Measurements from ENCODE around the gene DEPDC4. TPM values are rescaled to one million over a fixed set of nuclear protein-coding genes. Genes with fewer than 3 reads are reported as not detected.
"Not testable (repeated sequence)": the region's sequence is repeated elsewhere in the genome, so short reads cannot be mapped to it uniquely, and the experiment has no call there.

DEPDC4 gene
- total and polyA plus RNA-seq, 2 experiments from 2014 or later = 2.2 to 9.4 TPM

- Mint-ChIP-seq H3K9me3 (no peaks in the 10 kb centered on the region), H3K27me3 (ENCODE audit: insufficient read depth, low read depth, poor library complexity) (no peaks in the 10 kb centered on the region), H3K27ac (no peak overlapping the region), H3K4me3 (no peak overlapping the region), H3K4me1 (peaks cover 3% of the 10 kb centered on the region; the same call in 1 of the 3 replicates), H3K36me3 (ENCODE audit: low read depth) (peaks cover 6% of the 10 kb centered on the region; the same call in 2 of the 3 replicates)
- Histone ChIP-seq H3K79me2 (replicated peaks; ENCODE audit: insufficient read depth) (no peaks in the 10 kb centered on the region), H3K9me2 (ENCODE audit: insufficient read depth) (no peaks in the 10 kb centered on the region), H3K27ac (ENCODE audit: low read depth) (no peak overlapping the region), H3K4me3 (no peak overlapping the region), H3K4me2 (no peak overlapping the region), H3K4me1 (ENCODE audit: insufficient read depth) (no peaks in the 10 kb centered on the region), H3K27me3 (ENCODE audit: insufficient read depth) (no peaks in the 10 kb centered on the region), H4K20me1 (replicated peaks; ENCODE audit: insufficient read depth) (no peaks in the 10 kb centered on the region), H3K36me3 (ENCODE audit: insufficient read depth) (no peaks in the 10 kb centered on the region), H3F3A (replicated peaks; ENCODE audit: low read depth) (no peaks in the 10 kb centered on the region), H2AFZ (no peak overlapping the region)
- ATAC-seq = 0 out of 3 replicates have a peak, but pooled peaks have one; percentile 32
- peak; percentile 74 for DNase-seq (ENCODE audit: low spot score)
- TF ChIP-seq, protein P1, sequence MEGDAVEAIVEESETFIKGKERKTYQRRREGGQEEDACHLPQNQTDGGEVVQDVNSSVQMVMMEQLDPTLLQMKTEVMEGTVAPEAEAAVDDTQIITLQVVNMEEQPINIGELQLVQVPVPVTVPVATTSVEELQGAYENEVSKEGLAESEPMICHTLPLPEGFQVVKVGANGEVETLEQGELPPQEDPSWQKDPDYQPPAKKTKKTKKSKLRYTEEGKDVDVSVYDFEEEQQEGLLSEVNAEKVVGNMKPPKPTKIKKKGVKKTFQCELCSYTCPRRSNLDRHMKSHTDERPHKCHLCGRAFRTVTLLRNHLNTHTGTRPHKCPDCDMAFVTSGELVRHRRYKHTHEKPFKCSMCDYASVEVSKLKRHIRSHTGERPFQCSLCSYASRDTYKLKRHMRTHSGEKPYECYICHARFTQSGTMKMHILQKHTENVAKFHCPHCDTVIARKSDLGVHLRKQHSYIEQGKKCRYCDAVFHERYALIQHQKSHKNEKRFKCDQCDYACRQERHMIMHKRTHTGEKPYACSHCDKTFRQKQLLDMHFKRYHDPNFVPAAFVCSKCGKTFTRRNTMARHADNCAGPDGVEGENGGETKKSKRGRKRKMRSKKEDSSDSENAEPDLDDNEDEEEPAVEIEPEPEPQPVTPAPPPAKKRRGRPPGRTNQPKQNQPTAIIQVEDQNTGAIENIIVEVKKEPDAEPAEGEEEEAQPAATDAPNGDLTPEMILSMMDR (conservative IDR thresholded peaks at IDR 0.05; ENCODE audit: low read depth in 2 of 2) = peak; percentile 75 to 82
- TF ChIP-seq ZNF114 (CRISPR knock-in tag; IDR thresholded peaks at IDR 0.05) = no peak
Observed at GRCh38 chr12:100234591-100235304, 32.1 kb downstream of the DEPDC4 start.

GRCh38 chr12:100234166-100234565 lies 32.7 kb downstream of the DEPDC4 start:
- peaks cover 6% of the 10 kb centered on the region; the same call in 2 of the 3 replicates for H3K36me3 Mint-ChIP-seq (ENCODE audit: low read depth)
- H3K4me3 Mint-ChIP-seq = no peak overlapping the region
- H3K27me3 Mint-ChIP-seq (ENCODE audit: insufficient read depth, low read depth, poor library complexity) = no peaks in the 10 kb centered on the region
- Histone ChIP-seq H3K9me2 (ENCODE audit: insufficient read depth) (no peaks in the 10 kb centered on the region), H3K79me2 (replicated peaks; ENCODE audit: insufficient read depth) (no peaks in the 10 kb centered on the region), H3K36me3 (ENCODE audit: insufficient read depth) (no peaks in the 10 kb centered on the region), H4K20me1 (replicated peaks; ENCODE audit: insufficient read depth) (no peaks in the 10 kb centered on the region), H3K4me2 (no peak overlapping the region), H3K4me3 (no peak overlapping the region), H3K27ac (ENCODE audit: low read depth) (no peak overlapping the region; the same call in 1 of the 2 replicates), H2AFZ (no peak overlapping the region), H3K4me1 (ENCODE audit: insufficient read depth) (no peaks in the 10 kb centered on the region), H3K27me3 (ENCODE audit: insufficient read depth) (no peaks in the 10 kb centered on the region), H3F3A (replicated peaks; ENCODE audit: low read depth) (no peaks in the 10 kb centered on the region)
- DNase-seq (ENCODE audit: low spot score) (peak; percentile 17), ATAC-seq (no peak)
- no peak for TF ChIP-seq EZH2 (IDR thresholded peaks at IDR 0.05; ENCODE audit: low read depth, unreplicated experiment)
- no peak for TF ChIP-seq JUNB (IDR thresholded peaks at IDR 0.05; ENCODE audit: unreplicated experiment)
- TF ChIP-seq CREB1 (CRISPR knock-in tag; IDR thresholded peaks at IDR 0.05; ENCODE audit: low read depth) = no peak
- TF ChIP-seq ZNF114 (CRISPR knock-in tag; IDR thresholded peaks at IDR 0.05) = no peak
- peaks cover 3% of the 10 kb centered on the region; the same call in 1 of the 3 replicates for H3K4me1 Mint-ChIP-seq
- no peak overlapping the region for H3K27ac Mint-ChIP-seq
- no peaks in the 10 kb centered on the region for H3K9me3 Mint-ChIP-seq

DNA sequence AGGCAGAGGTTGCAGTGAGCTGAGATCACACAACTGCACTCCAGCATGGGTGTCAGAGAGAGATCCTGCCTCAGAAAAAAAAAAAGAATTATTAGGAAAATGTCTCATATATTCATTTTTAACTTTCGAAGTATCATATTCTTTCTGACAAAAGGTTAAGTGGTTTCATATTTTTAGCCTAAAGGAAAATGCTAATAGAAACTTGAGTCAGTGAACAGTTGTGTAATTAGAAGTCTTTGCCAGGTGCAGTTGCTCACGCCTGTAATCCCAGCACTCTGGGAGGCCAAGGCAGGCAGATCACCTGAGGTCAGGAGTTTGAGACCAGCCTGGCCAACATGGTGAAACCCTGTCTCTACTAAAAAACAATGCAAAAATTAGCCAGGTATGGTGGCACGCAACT lies 35.0 kb downstream of the DEPDC4 start:
- not testable (repeated sequence) for H3K4me1 Mint-ChIP-seq; H2AFZ ChIP-seq; H3K4me3 ChIP-seq; H3K4me1 ChIP-seq (ENCODE audit: insufficient read depth); ATAC-seq; DNase-seq (ENCODE audit: low spot score); H3K27me3 Mint-ChIP-seq (ENCODE audit: insufficient read depth, low read depth, poor library complexity); H3K36me3 Mint-ChIP-seq (ENCODE audit: low read depth); H3K9me2 ChIP-seq (ENCODE audit: insufficient read depth); H3K27me3 ChIP-seq (ENCODE audit: insufficient read depth); H3K27ac ChIP-seq (ENCODE audit: low read depth); H3F3A ChIP-seq (replicated peaks; ENCODE audit: low read depth); H3K4me2 ChIP-seq; H3K79me2 ChIP-seq (replicated peaks; ENCODE audit: insufficient read depth); H3K36me3 ChIP-seq (ENCODE audit: insufficient read depth); H3K9me3 Mint-ChIP-seq; H4K20me1 ChIP-seq (replicated peaks; ENCODE audit: insufficient read depth); H3K4me3 Mint-ChIP-seq; H3K27ac Mint-ChIP-seq
